C4-2B (cell line): Measurements from ENCODE around the gene EIF1B.

ENCODE experiments used
- CTCF ChIP-seq: fragments of 450-650 bp; conservative IDR thresholded peaks from 2 replicates; pipeline ENCODE4 v1.5.1; 2017; ENCODE audit warnings: mild to moderate bottlenecking
- ZFX ChIP-seq: fragments of 450-650 bp; IDR thresholded peaks from 2 replicates; pipeline ENCODE4 v1.6.1; 2017

DNA sequence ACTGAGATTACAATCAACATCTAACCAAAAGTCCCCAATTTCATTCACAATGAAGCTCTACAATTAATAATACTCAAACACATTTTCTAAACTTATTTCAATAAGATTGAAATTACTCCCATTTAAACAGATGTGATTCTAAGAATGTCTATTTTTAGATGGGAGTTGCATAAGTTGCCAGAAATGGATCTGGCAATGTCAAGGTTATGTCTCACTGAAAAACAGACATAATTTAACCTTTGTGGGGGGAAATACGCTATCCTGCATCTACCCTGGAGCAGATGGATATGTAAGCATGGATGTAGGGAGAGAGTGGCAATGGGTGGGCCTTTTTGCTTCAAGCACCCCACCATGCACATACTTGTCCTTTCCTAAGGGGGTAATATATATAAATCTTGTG lies 6.7 kb upstream of the EIF1B start:
- no peak for TF ChIP-seq CTCF
- TF ChIP-seq ZFX, result no peak
